Neural cell (in vitro differentiated cells): ENCODE results near the gene GRIN3B. TPM values are rescaled to one million over a fixed set of nuclear protein-coding genes. Genes with fewer than 3 reads are reported as not detected.

Source experiments
- H2AFZ ChIP-seq: fragments of 200-600, 300-800 bp; sonication (generic), shearing (Covaris generic); 2 replicates; pipeline ENCODE4 v1.6.0; 2014; ENCODE audit warnings: low read depth, mild to moderate bottlenecking, antibody characterized with exemption, low read length, moderate library complexity
- H3F3A ChIP-seq: fragments of 200-600 bp; shearing (Covaris generic); 2 replicates; pipeline ENCODE4 v1.6.1; 2016; ENCODE audit warnings: mild to moderate bottlenecking, moderate library complexity, mixed read lengths, antibody characterized with exemption, low read length; ENCODE audit not compliant: insufficient read depth, poor library complexity, severe bottlenecking
- H3K27ac ChIP-seq: fragments of 200-600, 300-800 bp; sonication (generic), shearing (Covaris generic); 2 replicates; pipeline ENCODE4 v1.5.1; 2014; ENCODE audit warnings: mild to moderate bottlenecking, low read length, moderate library complexity
- H3K27me3 ChIP-seq: fragments of 300-800, 200-600 bp; sonication (generic), shearing (Covaris generic); 2 replicates; pipeline ENCODE4 v1.6.0; 2014; ENCODE audit warnings: mild to moderate bottlenecking, low read depth, low read length, moderate library complexity; ENCODE audit not compliant: insufficient read depth
- H3K36me3 ChIP-seq: fragments of 300-800, 200-600 bp; sonication (generic), shearing (Covaris generic); 2 replicates; pipeline ENCODE4 v1.5.1; 2014; ENCODE audit warnings: mild to moderate bottlenecking, antibody characterized with exemption, low read length, moderate library complexity; ENCODE audit not compliant: insufficient read depth
- H3K4me2 ChIP-seq: fragments of 300-800, 200-600 bp; sonication (generic), shearing (Covaris generic); 2 replicates; pipeline ENCODE4 v1.6.0; 2014; ENCODE audit warnings: mild to moderate bottlenecking, low read length
- H3K4me3 ChIP-seq: fragments of 300-800, 200-600 bp; sonication (generic), shearing (Covaris generic); 2 replicates; pipeline ENCODE4 v1.5.1; 2014; ENCODE audit warnings: mild to moderate bottlenecking, low read length, moderate library complexity
- H3K79me2 ChIP-seq: fragments of 200-600 bp; shearing (Covaris generic); replicated peaks from 2 replicates; pipeline ENCODE4 v1.6.0; 2014; ENCODE audit warnings: mild to moderate bottlenecking, low read length, moderate library complexity; ENCODE audit not compliant: insufficient read depth
- H3K9ac ChIP-seq: fragments of 300-800, 200-600 bp; sonication (generic), shearing (Covaris generic); 2 replicates; pipeline ENCODE4 v1.6.1; 2016; ENCODE audit warnings: mild to moderate bottlenecking, low read length, mixed read lengths
- H3K9me2 ChIP-seq: fragments of 200-600 bp; shearing (Covaris generic); 2 replicates; pipeline ENCODE4 v1.6.1; 2016; ENCODE audit warnings: mild to moderate bottlenecking, low read length, mixed read lengths; ENCODE audit not compliant: insufficient read depth
- H3K9me3 ChIP-seq: fragments of 200-600, 300-800 bp; sonication (generic), shearing (Covaris generic); 2 replicates; pipeline ENCODE4 v1.6.1; 2016; ENCODE audit warnings: mild to moderate bottlenecking, mixed run types, low read length, moderate library complexity, mixed read lengths
- H4K20me1 ChIP-seq: fragments of 200-600 bp; shearing (Covaris generic); 2 replicates; pipeline ENCODE4 v1.6.1; 2016; ENCODE audit warnings: mild to moderate bottlenecking, mixed run types; ENCODE audit not compliant: insufficient read depth
- CTCF ChIP-seq: fragments of 450-650 bp; IDR thresholded peaks from 2 replicates; pipeline ENCODE4 v1.5.1; 2014; ENCODE audit warnings: antibody characterized with exemption, mild to moderate bottlenecking, moderate library complexity; ENCODE audit not compliant: poor library complexity, severe bottlenecking
- EP300 ChIP-seq: fragments of 450-650 bp; conservative IDR thresholded peaks from 2 replicates; pipeline ENCODE4 v1.6.1; 2014; ENCODE audit warnings: antibody characterized with exemption, mild to moderate bottlenecking, moderate library complexity; ENCODE audit not compliant: poor library complexity, severe bottlenecking
- EZH2 ChIP-seq: fragments of 200-600, 300-800 bp; shearing (Covaris generic), sonication (generic); IDR thresholded peaks from 2 replicates; pipeline ENCODE4 v1.6.1; 2014; ENCODE audit warnings: antibody characterized with exemption, low read length, borderline replicate concordance, mild to moderate bottlenecking; ENCODE audit not compliant: insufficient read depth, poor library complexity, severe bottlenecking
- MXI1 ChIP-seq: fragments of 450-650 bp; conservative IDR thresholded peaks from 2 replicates; pipeline ENCODE4 v1.6.1; 2014; ENCODE audit warnings: antibody characterized with exemption, mild to moderate bottlenecking; ENCODE audit not compliant: poor library complexity, severe bottlenecking
- POLR2AphosphoS5 ChIP-seq: IDR thresholded peaks from 2 replicates; pipeline ENCODE4 v1.6.1; 2012
- RAD21 ChIP-seq: fragments of 450-650 bp; conservative IDR thresholded peaks from 2 replicates; pipeline ENCODE4 v1.6.1; 2014; ENCODE audit warnings: antibody characterized with exemption, mild to moderate bottlenecking, moderate library complexity
- REST ChIP-seq: IDR thresholded peaks from 2 replicates; pipeline ENCODE4 v1.6.1; 2012; ENCODE audit warnings: borderline replicate concordance
- SMC3 ChIP-seq: fragments of 450-650 bp; conservative IDR thresholded peaks from 2 replicates; pipeline ENCODE4 v1.6.1; 2014; ENCODE audit warnings: antibody characterized with exemption, mild to moderate bottlenecking, moderate library complexity; ENCODE audit not compliant: poor library complexity
- TAF1 ChIP-seq: IDR thresholded peaks from 2 replicates; pipeline ENCODE4 v1.6.1; 2012; ENCODE audit warnings: low read depth
- polyA plus RNA-seq: library from polyadenylated mRNA; depleted of rRNA; stranded (reverse); fragments of >200 nt; gene quantifications from 2 replicates; pipeline ENCODE4 v1.2.3, GENCODE V29; 2014

The GRIN3B gene
- polyA plus RNA-seq, 1 donor from 2014 or later, result 0.46 TPM

DNA sequence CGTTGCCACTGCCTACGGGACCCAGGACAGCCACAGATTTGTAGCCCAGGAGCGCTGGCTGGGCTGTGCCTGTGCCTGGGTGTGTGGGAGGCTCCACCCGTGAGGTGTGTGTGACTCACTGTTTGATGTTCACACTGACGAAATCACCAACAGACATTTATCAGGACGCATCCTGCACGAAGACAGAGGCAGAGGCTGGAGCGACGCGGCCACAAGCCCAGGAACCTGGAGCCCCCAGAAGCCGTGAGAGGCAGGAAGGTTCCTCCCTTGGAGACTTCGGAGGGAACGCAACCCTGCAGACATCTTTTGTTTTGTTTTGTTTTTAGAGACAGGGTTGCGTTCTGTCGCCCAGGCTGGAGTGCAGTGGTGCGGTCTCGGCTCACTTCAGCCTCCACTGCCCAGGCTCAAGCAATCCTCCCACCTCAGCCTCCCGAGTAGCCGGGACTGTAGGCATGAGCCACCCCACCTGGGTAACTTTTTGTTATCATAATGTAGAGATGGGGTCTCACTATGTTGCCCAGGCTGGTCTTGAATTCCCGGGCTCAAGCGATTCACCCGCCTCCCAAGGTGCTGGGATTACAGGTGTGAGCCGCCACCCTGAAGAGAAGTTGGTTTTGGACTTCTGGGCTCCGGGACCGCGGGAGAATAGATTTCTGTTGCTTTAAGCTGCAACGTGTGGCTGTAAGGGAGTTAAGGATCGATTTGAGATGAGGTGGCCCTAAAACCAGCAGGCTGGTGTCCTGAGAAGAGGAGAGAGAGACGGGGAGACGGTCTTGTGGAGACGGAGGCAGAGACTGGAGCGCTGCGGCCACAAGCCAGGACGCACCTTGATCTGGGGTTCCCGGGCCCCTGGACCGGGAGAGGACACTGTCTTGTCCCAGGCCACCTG is 41.0 kb upstream of the GRIN3B start:
- no peaks in the 10 kb centered on the region for H3K9me3 ChIP-seq
- H3K9ac ChIP-seq, result no peak overlapping the region
- no peaks in the 10 kb centered on the region for H3K9me2 ChIP-seq
- H3K36me3 ChIP-seq, result peaks cover 4% of the 10 kb centered on the region
- no peaks in the 10 kb centered on the region for H3K27me3 ChIP-seq
- no peak overlapping the region for H3K4me3 ChIP-seq
- no peak overlapping the region for H2AFZ ChIP-seq
- no peaks in the 10 kb centered on the region for H3F3A ChIP-seq
- no peaks in the 10 kb centered on the region for H3K79me2 ChIP-seq
- TF ChIP-seq TAF1, result no peak
- no peak for TF ChIP-seq EZH2
- TF ChIP-seq REST, result no peak
- TF ChIP-seq EP300, result no peak
- TF ChIP-seq POLR2AphosphoS5, result no peak
- TF ChIP-seq MXI1, result no peak
- no peak for TF ChIP-seq SMC3
- TF ChIP-seq CTCF, result no peak
- TF ChIP-seq RAD21, result no peak
- no peak overlapping the region for H3K4me2 ChIP-seq
- H3K27ac ChIP-seq, result no peak overlapping the region
- H4K20me1 ChIP-seq, result no peaks in the 10 kb centered on the region

GRCh38 chr19:960020-960419 is 40.2 kb upstream of the GRIN3B start:
- H3K9me2 ChIP-seq, result no peaks in the 10 kb centered on the region
- H3K9me3 ChIP-seq, result no peaks in the 10 kb centered on the region
- H3K4me2 ChIP-seq, result no peak overlapping the region
- H2AFZ ChIP-seq, result no peak overlapping the region
- no peaks in the 10 kb centered on the region for H4K20me1 ChIP-seq
- H3K36me3 ChIP-seq, result peaks cover 12% of the 10 kb centered on the region
- H3K27me3 ChIP-seq, result no peaks in the 10 kb centered on the region
- H3K79me2 ChIP-seq, result no peaks in the 10 kb centered on the region
- H3F3A ChIP-seq, result no peaks in the 10 kb centered on the region
- H3K4me3 ChIP-seq, result no peak overlapping the region
- no peak for TF ChIP-seq TAF1
- TF ChIP-seq SMC3, result no peak
- no peak for TF ChIP-seq MXI1
- no peak for TF ChIP-seq EP300
- TF ChIP-seq RAD21, result no peak
- no peak for TF ChIP-seq POLR2AphosphoS5
- TF ChIP-seq EZH2, result no peak
- TF ChIP-seq CTCF, result no peak
- H3K9ac ChIP-seq, result no peak overlapping the region
- no peak overlapping the region for H3K27ac ChIP-seq
